Measurements from ENCODE around the gene MSMP. TPM values are rescaled to one million over a fixed set of nuclear protein-coding genes. Genes with fewer than 3 reads are reported as not detected.

The MSMP gene
- total and polyA plus RNA-seq, 7 donors, result 0.57 TPM; not detected in 6

- H3K36me3 ChIP-seq, result no peaks in the 10 kb centered on the region
- intact Hi-C loops (cut with DNase I), result loop anchor here (5.0 kb wide), 1 partner anchor 155 kb away; no protein-coding TSS in a partner anchor
- H3K27me3 ChIP-seq, result no peaks in the 10 kb centered on the region
- 90 to 91% methylated on average over 34 of the region's 34 CpGs for WGBS, 2 donors
- H3K27ac ChIP-seq, result peak overlapping the region; percentile 79 to 90 (median 85)
- H3K4me1 ChIP-seq, result peaks cover 0 to 53% (median 43%) of the 10 kb centered on the region in 4 donors
- TF ChIP-seq POLR2AphosphoS5 (IDR thresholded peaks at IDR 0.05) (no peak), POLR2A (IDR thresholded peaks at IDR 0.05) (no peak), CTCF (IDR thresholded peaks at IDR 0.05) (no peak), EP300 (IDR thresholded peaks at IDR 0.05) (no peak)
- no peak for DNase-seq
- peak overlapping the region; percentile 44 to 76 (median 70) for H3K4me3 ChIP-seq
- no peaks in the 10 kb centered on the region for H3K9me3 ChIP-seq
Measured at GRCh38 chr9:35792024-35792813, 38.1 kb upstream of the MSMP start.

GRCh38 chr9:35791297-35791921 lies 37.3 kb upstream of the MSMP start, which contains the start of gene NPR2:
NPR2 (plus strand) TSS chr9:35791591; CDS start chr9:35792409, 818 bp downstream.
- no peaks in the 10 kb centered on the region for H3K36me3 ChIP-seq
- no peaks in the 10 kb centered on the region for H3K27me3 ChIP-seq
- 34 to 54% methylated on average over 64 of the region's 64 CpGs for WGBS, 2 donors
- intact Hi-C loops (cut with DNase I), result loop anchor here (1.0 to 5.0 kb wide), 3 partner anchors 21 to 156 kb away; partner anchors contain the start of genes FAM221B, SPAG8 and TMEM8B
- peak within 1 kb of the TSS; percentile 44 to 76 (median 70) for H3K4me3 ChIP-seq
- TF ChIP-seq EP300 (IDR thresholded peaks at IDR 0.05) (no peak), CTCF (IDR thresholded peaks at IDR 0.05) (no peak), POLR2AphosphoS5 (IDR thresholded peaks at IDR 0.05) (no peak), POLR2A (IDR thresholded peaks at IDR 0.05) (no peak)
- H3K9me3 ChIP-seq, result no peaks in the 10 kb centered on the region
- H3K27ac ChIP-seq, result peak within 1 kb of the TSS; percentile 79 to 90 (median 85)
- DNase-seq, result peak; percentile 75
- peaks cover 0 to 53% (median 43%) of the 10 kb centered on the region in 4 donors for H3K4me1 ChIP-seq

GRCh38 chr9:35790385-35791296 lies 36.6 kb upstream of the MSMP start:
- Histone ChIP-seq H3K27ac (peak overlapping the region; percentile 79 to 90 (median 85)), H3K27me3 (no peaks in the 10 kb centered on the region), H3K9me3 (no peaks in the 10 kb centered on the region), H3K4me1 (peaks cover 0 to 50% (median 43%) of the 10 kb centered on the region in 4 donors), H3K36me3 (no peaks in the 10 kb centered on the region), H3K4me3 (peak overlapping the region; percentile 44 to 76 (median 70))
- no peak for TF ChIP-seq POLR2AphosphoS5 (IDR thresholded peaks at IDR 0.05)
- peak; percentile 83 to 92 (median 86) for TF ChIP-seq CTCF (IDR thresholded peaks at IDR 0.05)
- peak; percentile 92 for DNase-seq
- intact Hi-C loops (cut with DNase I), result loop anchor here (1.0 to 5.0 kb wide), 4 partner anchors 22 to 157 kb away; partner anchors contain the start of genes FAM221B, SPAG8 and TMEM8B
- 61 to 65% methylated on average over 37 of the region's 37 CpGs for WGBS, 2 donors

- no peak for DNase-seq
- no peak overlapping the region for H3K4me3 ChIP-seq
- H3K9me3 ChIP-seq, result no peaks in the 10 kb centered on the region
- peaks cover 0 to 44% (median 40%) of the 10 kb centered on the region in 4 donors for H3K4me1 ChIP-seq
- no peaks in the 10 kb centered on the region for H3K27me3 ChIP-seq
- TF ChIP-seq CTCF (IDR thresholded peaks at IDR 0.05) (no peak), POLR2A (IDR thresholded peaks at IDR 0.05) (no peak), EP300 (IDR thresholded peaks at IDR 0.05) (no peak), POLR2AphosphoS5 (IDR thresholded peaks at IDR 0.05) (no peak)
- no peaks in the 10 kb centered on the region for H3K36me3 ChIP-seq
- no peak overlapping the region for H3K27ac ChIP-seq
- 32 to 45% methylated on average over 4 of the region's 4 CpGs for WGBS, 2 donors
- intact Hi-C loops (cut with DNase I), result loop anchor here (1.0 to 5.0 kb wide), 3 partner anchors 39 to 157 kb away; partner anchors contain the start of genes FAM221B and TMEM8B
Measured at GRCh38 chr9:35790025-35790384, 35.9 kb upstream of the MSMP start.
